Measurements from ENCODE around the gene LRRC27.

DNA sequence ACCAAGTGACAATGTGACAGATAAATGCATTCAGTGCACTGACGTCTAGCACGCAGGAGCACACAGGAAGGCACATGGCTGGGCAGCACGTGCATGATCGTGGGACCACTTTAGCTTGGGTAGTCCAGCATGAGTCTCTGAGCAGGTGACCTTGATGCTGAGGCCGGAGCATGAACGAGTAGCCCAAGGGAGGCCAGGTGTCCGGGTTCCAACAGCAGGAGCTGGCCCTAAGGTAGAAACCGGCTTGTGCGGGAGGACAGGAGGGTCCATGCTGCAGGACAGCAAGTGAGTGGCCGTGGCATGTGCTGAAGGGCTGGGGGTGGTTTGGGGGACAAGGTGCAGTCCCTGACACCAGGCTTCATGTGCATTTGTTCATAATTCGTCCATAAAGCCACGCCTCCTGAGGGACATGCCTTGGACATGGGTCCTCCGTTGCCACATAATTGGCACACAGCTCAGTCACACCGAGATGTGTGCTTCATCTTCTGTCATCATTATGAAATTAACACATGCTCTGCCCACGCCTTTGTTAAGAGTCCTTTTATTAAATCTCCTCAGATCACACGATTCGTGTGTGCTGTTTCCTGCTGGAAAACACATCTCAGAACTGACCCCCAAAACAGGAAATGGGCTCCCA is 21.2 kb upstream of the LRRC27 start:
- TF ChIP-seq, protein P1, sequence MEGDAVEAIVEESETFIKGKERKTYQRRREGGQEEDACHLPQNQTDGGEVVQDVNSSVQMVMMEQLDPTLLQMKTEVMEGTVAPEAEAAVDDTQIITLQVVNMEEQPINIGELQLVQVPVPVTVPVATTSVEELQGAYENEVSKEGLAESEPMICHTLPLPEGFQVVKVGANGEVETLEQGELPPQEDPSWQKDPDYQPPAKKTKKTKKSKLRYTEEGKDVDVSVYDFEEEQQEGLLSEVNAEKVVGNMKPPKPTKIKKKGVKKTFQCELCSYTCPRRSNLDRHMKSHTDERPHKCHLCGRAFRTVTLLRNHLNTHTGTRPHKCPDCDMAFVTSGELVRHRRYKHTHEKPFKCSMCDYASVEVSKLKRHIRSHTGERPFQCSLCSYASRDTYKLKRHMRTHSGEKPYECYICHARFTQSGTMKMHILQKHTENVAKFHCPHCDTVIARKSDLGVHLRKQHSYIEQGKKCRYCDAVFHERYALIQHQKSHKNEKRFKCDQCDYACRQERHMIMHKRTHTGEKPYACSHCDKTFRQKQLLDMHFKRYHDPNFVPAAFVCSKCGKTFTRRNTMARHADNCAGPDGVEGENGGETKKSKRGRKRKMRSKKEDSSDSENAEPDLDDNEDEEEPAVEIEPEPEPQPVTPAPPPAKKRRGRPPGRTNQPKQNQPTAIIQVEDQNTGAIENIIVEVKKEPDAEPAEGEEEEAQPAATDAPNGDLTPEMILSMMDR (IDR thresholded peaks at IDR 0.05) = no peak
- no peak for TF ChIP-seq POLR2AphosphoS5 (IDR thresholded peaks at IDR 0.05)
